CMK (cell line): ENCODE data around the gene DLG2.
"Not testable (repeated sequence)": the region's sequence is repeated elsewhere in the genome, so short reads cannot be mapped to it uniquely, and the experiment has no call there.

ENCODE experiments used
- DNase-seq: peaks from one replicate; pipeline ENCODE4 v3.0.0-alpha.2; 2010; ENCODE audit warnings: low read depth

The DLG2 gene

DNA sequence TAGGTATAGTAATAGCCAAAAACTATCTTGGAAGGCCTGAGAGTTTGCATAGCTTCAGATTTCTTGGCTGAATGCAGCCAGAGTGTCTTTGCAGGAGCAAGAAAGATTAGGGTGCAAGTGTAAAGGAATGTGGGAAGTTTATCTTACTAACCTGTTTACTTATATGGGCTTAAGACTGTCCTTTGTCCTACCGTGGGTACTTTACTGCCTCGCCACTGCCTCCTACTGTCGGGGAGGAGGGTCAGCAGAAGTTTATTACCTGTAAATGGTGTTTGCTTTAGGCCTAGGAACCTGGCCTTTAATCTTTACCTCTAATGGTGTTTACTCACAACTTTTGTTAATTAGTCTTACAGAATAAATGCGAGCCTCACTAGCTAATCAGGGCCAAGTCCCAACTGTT lies 633.8 kb downstream of the DLG2 start:
- DNase-seq, result no peak

DNA sequence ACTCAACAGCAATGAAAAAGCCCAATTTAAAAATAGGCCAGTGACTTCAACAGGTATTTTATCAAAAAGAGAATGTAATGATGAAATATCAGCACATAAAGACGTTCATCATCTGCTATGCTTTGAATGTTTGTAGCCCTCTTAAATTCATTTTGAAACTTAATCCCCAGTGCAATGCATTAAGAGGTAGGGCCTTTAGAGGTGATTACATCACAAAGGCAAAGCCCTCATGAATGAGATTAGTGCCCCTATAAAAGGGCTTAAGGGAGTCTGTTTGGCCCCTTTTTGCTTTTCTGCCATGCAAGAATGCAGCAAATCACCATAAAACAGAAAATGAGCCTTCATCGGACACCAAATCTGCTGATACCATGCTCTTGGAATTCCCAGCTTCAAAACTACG lies 637.0 kb downstream of the DLG2 start:
- DNase-seq, result no peak

DNA sequence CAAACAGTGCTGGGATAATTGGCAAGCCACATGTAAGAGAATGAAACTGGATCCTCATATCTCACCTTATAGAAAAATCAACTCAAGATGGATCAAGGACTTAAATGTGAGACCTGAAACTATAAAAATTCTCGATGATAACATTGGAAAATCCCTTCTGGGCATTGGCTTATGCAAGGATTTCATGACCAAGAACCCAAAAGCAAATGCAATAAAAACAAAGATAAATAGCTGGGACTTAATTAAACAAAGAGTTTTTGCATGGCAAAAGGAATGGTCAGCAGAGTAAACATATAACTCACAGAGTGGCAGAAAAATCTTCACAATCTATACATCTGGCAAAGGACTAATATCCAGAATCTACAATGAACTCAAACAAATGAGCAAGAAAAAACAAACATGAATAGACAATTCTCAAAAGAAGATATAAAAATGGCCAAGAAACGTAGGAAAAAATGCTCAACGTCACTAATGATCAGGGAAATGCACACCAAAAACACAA lies 639.4 kb downstream of the DLG2 start:
- not testable (repeated sequence) for DNase-seq

DNA sequence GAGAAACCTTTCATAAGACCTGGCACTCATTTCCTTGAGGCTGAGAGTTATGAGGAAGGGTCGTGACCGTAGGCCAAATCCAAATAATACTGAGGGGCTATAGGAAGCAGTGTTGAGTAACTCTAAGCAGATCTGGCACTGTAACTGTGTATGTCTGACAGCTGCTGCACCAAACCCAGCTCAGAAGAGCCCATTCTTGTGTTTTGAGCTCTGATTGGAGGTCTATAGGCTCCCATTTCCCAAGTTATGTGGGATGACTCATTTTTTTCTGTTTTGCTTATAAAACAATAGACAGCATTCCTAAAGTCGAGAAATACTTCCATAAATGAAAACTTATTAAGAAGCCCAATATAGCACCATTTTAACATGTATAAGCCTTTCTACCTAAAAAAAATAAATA lies 645.8 kb downstream of the DLG2 start:
- no peak for DNase-seq

DNA sequence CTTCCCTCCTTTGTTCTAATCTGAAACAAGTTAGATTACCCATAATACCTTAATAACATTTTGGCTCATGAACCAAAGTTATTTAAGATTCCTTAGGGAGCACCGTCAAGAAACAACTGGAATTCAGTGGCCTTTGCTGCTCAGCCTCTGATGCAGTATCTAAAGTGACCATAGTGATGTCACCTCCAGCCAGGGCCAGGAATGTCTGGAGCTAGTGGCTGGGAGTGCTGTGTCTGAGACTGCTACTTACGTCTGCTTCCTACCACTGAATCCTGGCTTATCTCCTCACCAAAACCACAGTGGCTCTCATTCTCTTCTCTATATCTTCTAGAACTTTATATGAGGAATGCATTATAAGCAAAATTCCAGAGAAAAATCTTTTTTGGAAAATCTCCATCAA lies 658.0 kb downstream of the DLG2 start:
- DNase-seq, result no peak

DNA sequence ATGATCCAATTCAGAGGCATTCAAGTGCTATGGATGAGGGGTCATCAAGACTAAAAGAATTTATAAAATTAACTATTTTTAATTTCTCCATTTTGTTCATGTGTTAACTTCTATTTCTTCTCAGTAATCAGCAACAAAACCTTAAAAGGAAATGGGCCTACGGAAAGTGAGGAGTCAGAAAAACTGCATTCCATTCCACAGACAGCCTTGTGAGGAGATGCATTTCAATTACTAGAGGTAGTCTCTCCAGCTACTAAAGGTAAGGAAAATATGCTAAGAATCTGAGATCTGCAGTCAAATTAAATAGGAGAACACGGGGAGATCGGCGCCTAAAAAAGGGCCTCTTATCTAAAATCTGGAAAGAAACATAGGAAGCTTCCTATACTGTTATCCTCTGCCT lies 661.7 kb downstream of the DLG2 start:
- DNase-seq, result no peak

DNA sequence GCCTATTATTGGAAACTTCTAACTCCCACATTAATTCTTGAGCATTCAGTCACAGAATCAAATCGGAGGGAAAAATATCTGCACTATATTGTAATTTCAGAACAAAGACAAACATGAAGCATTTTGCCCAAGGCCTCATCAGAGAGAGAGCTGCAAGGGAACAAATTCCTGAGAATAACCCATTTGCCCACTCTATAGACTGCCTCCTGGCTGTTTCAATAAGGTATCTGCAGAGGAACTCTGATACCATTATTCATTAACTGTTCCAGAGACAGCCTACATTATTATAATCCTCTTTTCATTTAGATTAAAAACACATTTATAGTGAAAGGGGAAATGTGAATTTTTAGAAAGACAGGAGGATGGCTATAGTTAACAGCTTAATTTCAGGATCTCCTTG lies 663.9 kb downstream of the DLG2 start:
- no peak for DNase-seq

DNA sequence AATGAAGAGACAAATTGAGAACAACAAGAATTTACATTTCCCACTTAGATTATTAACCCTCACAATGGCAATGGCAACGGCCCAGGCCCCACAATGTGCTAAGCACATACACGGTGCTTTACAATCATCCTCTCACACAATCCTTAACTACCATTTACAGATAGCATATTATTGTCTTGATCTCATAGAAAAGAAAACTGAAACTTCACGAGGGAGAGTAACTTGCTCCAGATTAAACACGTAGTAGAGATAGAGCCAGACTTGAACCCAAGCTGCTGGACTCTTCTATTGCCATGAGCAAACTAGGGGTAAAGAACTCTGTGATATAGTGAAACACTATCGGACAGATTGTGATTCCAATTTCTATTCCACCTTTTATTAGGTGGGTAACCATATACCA lies 665.1 kb downstream of the DLG2 start:
- DNase-seq, result no peak

DNA sequence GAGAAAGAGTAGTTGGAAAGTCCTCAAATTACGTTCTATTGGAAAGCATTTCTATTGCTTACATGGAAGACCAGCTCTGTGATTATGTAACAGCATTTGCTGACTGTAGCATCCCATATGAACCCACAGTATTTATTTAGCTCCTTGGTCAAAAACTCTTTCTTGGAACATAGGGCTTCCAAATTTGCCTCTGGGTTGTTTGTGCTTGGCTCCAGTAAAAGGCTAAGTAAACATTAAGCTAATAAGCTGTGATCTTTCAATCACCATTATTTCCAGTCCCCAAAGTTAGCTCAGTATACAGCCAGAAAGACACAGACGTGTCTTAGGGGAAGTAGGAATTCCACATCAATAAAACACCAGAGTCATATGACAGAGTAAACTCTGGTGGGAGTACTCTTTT lies 668.8 kb downstream of the DLG2 start:
- no peak for DNase-seq

DNA sequence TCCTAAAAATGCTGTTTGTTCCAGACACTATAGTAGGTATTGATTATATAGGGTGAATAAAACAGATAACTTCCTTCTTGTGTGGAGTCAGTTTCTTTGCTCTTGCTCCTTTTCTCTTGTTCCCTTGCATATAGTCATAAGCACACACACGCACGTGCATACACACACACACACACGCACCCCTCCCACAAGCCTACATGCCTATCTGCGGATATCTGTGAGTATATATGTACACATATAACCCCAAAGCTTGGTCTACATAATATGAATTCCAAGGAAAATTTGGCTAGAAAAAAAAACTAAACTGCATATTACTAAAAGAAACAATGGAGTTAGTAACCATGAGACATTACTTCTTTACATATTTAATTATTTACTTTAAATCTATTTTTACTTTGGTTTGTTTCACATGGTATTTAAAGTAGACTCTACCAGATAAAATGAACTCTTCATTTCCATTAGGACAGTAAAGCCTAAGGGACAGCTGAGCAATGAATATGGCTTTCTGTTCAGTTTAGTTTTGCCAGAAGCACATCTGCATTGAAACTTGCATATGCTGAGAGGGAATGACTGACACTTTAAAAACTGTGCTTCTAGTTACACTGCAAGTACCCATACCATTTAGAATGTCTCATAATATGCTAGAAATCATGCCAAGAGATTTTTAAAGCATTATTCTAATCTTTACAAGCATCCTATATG lies 676.4 kb downstream of the DLG2 start:
- DNase-seq, result no peak

DNA sequence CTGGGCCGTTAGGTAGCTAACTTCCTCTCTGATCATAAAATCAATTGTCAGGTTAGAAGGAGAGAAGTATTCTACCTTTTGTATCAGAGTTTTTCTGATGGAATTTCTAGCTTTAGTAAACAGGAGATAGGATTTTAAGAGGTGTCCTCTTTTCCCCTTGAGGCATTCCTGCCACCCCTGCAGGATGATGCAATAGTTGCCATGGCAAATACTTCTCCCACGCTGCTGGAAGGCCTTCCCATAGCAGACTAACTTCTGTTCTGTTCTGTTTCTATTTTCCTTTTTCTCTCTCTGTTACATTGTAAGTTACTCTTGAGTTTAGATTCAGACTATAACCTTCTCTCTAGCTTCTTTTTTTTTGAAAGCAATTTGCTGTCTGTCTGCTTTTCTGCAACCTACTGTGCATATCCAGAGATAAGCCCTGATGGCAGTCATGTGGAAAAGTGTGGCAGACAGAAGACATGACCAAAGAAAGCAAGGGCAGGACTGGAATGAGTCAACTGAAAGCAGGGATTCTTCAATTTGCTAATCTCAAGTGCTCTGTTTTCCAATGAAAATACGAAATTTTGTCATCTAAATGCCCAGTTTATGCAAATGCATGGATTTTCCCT lies 679.1 kb downstream of the DLG2 start:
- DNase-seq, result no peak

DNA sequence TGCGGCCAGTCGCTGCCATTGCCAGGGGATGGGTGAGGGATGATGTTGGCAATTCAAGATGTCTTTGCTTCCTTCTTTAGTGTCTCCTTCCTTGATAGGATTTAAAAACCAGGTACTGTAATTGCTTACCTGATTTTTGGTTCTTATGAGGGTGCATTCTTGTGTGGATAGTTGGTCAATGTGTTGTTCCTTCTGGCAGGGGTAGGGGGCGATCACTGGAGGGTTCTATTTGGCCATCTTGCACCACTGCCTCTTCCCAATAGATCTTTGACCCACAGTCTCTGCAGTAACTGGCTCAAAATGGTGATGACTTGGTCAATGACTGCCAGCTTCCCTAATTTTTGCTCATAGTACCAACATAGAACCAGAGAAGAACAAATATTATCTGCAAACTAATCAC lies 680.1 kb downstream of the DLG2 start:
- DNase-seq, result no peak

DNA sequence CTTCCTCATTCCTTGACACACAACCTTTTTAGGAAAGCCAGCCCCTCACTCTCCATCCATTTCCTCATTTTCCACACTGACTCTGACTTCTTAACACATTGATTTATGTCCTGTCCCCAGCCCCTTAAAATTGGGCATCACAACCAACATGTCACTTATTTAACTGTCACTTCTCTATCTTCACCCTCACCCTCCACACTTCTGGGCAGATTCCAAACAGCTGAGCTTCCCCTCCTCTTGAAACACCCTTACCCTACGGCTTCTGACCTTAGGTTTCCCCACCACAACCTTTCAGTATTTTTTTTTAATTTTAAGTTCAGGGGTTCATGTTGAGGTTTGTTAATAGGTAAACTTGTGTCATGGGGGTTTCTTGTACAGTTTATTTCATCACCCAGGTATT lies 696.3 kb downstream of the DLG2 start:
- no peak for DNase-seq

DNA sequence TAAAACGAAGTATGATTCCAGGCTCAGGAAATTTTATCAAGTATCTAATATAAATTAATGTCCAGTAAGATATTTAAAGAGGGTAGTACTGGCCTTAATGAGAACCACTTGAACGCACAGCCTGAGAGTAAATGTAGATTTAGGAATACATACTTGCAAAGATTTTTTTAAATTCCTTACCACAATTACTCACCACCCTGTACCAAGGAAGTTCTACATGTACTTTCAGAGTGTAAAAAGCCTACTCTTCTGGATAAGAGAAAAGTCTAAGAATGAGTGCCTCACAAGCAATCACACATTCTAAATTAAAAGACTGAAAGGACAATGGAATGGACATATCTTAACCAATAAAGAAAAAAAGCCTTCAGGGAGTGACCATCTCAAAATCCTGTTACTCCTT lies 697.4 kb downstream of the DLG2 start:
- DNase-seq, result no peak

DNA sequence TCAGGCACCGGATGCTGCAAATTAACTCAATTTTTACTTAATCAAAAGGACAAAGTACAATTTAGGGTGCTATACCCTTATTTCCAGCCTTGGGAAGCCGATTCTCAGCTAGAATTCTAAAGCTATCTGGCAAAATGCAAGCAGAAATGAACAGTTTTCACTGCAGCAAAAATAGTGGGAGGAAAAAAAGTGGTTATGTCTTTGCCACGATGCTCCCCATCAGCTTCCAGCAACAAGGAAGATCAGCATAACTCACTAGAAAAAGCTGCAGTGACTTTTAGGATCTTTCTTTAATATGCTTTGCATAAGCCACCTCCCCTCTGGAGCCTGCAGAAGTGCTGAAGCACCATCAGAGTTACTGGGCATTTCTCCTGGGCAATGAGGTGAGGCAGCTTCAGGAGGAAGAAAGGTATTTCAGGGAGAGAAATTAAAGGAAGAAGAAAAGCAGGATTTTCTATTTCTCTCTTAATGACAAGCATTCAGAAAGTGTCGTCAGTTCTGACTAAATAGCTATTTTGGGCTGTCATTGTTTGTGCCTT lies 702.9 kb downstream of the DLG2 start:
- DNase-seq, result no peak

DNA sequence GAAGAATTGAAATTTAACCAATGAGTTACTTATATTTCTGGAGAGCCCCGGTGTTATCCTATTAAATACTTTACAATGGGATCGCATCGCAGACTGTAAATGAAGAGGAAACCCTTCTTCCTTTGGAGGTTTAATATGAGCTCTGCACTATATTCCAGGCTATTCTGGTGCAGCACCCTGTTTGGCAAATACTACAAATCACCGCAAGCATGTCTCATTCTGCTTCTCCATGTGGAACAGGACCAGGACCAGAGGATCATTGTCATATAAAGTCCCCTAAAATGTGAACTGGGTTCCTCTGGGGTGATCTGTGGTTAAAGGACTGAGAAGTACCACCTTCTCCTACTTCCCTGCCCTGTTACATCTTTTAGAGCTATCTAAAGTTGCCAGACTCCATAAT lies 703.7 kb downstream of the DLG2 start:
- DNase-seq, result no peak

DNA sequence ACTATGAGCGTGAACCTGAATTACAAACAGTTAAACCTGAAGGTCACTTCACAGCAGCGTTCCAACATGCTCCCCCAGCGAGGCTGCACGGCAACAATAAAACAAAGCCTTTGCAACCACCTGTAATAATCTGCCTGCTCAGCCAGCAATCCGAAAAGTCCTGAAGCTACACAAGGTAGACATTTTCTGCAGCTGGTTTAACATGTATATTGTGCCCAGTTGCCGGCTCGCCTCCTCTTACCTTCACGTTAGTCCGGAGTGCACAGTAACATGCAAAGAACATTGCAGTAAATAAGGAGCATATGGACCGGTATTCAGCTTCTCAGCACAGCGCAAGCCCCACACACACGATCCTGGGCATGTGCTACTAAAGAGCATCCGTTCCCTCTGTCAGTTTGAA lies 704.3 kb downstream of the DLG2 start:
- no peak for DNase-seq

DNA sequence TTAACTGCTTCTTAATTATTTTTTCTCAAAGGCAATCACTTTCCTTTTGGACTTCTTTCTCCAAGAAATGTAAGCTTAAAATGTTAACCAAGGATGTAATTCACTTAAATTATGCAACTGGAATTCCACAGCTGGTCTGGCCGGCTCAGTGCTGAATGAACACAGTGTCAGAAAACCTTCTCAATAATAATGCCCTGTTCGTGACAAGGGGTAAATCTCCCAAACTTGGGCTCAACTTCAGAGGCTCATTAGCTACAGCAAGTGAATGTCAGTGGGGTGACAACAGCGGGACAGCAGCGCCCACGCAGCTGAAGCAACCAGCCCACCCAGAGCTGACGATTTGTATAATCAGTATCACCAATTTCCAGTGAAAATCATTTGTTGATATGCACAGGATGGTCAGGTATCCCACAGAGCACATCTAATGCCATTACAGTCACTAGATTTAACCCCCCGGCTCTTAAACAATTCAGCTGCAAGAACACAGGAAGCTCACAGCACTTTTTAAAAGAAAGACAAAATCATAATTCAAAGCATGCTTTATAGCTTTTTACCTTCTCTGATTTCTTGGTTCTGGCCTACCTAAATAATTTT lies 704.8 kb downstream of the DLG2 start:
- no peak for DNase-seq

DNA sequence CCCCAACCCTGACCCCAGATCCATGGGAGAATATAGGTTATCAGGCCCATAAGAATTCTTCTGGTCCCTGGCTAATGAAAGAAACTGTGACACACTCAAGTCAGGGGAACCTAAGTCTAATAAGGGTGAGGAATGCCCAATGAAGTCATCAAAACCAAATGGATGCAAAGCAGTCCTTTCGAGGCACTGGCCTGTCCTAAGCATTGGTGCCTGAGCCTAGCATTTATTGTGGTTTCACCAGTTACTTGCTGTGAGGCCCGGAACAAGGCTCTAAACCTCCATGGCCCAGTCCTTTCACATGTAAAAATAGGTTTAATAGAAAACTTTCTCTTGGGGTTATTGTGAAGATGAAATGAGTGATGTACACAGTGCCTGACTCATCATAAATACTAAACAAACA lies 712.6 kb downstream of the DLG2 start:
- DNase-seq, result no peak

DNA sequence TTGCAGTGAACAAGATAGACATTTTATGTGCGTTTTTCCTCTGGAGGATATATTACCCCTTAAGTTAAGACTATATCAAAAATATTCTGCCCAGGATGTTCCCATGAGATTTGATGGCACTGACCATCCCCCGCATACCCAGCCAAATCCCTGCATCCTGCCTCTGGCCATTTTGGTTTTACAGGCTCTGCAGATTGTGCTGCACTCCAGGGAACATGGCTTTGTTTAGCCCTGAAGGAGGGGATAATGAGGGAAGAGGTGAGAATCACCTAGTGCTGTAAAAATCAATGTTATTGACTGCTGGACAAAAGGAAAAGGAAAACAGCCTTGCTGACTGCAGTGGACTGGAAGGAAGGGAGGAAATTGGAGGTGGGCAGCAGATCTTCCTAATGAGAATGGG lies 717.4 kb downstream of the DLG2 start:
- no peak for DNase-seq

DNA sequence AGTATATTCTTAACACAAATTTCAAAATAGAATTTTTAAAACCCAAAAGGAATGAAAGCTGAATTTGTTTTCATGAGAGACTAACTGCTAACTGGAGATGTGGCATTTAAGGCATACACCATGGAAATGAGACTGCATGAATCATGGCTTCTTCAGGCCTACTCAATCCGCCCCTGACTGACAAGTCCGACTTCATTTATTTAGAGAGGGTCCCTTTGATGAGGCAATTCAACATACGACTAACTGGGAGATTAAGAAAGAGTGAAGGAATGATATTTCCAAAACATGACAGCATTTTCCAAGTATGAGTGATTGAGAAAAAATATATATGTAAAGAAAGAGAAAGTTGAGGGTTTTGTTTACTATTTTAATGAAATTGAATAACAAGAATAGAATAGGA lies 720.1 kb downstream of the DLG2 start:
- DNase-seq, result no peak

DNA sequence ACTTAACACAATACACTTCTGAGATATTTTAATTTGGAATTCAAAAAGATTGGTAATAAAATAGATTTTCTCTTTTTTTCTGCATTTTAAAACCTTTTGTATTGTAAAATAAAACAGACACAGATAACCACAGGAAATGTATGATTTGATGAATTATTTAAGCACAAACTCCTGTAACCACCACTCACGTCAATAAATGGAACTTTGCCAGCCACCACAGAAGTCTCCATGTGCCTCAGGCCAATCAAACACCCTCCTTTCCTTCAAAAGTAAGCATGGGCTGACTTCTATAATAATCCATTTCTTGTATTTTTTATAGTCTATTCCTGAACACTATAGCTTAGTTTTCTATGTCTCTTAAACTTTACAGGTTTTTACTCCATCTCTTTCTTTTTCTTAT lies 721.7 kb downstream of the DLG2 start:
- no peak for DNase-seq

DNA sequence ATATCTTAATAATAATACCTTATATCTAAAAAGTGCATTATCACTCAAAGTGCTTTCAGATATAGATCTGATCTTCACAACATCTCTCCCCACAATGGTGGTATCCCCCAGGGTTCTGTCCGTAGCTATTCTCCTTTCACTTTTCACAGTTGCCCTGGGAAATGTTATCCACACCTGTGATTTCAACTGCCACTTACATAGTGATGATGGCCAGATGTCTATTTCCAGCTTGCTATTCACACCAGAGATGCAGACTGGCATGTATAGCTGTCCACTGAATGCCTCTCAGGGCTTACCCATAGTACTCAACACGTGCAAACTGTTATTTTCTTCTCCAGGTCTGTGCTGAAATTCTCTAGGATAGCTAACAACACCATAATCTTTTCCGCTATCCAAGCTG lies 724.7 kb downstream of the DLG2 start:
- DNase-seq, result no peak

DNA sequence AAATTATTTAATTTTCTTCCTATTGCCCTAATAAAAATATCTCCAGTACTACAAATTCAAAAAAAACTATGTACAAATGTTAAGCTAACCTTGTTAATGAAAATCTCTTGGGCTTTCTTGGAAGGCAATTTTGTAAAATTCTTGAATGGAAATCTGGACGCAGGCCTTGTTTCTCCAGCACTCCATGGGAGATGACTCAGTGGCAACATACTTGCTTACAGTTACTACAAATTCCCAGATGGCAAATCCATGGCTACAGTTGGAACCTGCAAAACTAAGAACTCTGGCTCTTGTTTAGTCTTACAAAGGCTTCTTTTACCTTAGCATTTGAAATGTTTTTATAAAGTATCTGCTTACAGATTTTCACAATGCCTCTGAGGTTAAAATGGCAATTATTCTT lies 725.2 kb downstream of the DLG2 start:
- DNase-seq, result no peak
